ENCODE results near the gene RPL22L1.

RPL22L1 gene

DNA sequence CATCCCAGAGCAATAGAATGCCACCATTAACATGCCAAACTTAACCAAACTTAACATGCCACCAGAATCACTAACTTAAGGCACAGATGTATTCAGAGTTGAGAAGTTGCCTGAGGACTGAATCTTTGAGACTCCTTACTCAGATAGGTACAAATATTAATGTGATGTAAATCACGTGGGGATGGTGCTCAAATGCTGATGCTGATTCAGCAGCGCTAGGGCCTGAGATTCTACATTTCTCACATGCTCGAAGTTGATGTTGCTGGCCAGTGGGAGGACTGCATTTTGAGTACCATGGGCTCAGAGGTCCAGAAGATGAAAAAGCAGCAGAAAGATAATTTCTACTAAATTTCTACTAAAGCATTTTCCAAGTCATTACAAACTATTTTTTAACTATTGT is 54.1 kb downstream of the RPL22L1 start:
- Mint-ChIP-seq H3K4me1 (peaks cover 50% of the 10 kb centered on the region), H3K27ac (peak overlapping the region; percentile 65 to 86 (median 70)), H3K27me3 (ENCODE audit: low read depth) (peaks cover 5% of the 10 kb centered on the region), H3K4me3 (no peak overlapping the region), H3K9me3 (no peaks in the 10 kb centered on the region), H3K36me3 (ENCODE audit: low read depth) (no peaks in the 10 kb centered on the region)
- TF ChIP-seq, protein P1, sequence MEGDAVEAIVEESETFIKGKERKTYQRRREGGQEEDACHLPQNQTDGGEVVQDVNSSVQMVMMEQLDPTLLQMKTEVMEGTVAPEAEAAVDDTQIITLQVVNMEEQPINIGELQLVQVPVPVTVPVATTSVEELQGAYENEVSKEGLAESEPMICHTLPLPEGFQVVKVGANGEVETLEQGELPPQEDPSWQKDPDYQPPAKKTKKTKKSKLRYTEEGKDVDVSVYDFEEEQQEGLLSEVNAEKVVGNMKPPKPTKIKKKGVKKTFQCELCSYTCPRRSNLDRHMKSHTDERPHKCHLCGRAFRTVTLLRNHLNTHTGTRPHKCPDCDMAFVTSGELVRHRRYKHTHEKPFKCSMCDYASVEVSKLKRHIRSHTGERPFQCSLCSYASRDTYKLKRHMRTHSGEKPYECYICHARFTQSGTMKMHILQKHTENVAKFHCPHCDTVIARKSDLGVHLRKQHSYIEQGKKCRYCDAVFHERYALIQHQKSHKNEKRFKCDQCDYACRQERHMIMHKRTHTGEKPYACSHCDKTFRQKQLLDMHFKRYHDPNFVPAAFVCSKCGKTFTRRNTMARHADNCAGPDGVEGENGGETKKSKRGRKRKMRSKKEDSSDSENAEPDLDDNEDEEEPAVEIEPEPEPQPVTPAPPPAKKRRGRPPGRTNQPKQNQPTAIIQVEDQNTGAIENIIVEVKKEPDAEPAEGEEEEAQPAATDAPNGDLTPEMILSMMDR (IDR thresholded peaks at IDR 0.05; ENCODE audit: unreplicated experiment in 3 of 3): no peak

DNA sequence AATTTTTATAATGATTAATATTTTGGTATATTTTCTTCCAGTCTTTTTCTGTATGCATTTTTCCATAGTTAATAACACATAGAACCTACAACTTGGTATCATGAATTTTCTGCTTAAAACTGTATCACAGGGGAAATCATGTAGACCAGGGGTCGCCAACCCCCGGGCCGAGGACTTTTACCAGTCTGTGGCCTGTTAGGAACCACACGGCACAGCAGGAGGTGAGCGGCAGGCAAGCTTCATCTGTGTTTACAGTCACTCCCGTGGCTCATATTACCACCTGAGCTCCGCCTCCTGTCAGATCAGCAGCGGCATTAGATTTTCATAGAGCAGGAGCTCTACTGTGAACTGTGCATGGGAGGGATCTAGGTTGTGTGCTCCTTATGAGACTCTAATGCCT is 54.7 kb downstream of the RPL22L1 start:
- TF ChIP-seq, protein P1 (IDR thresholded peaks at IDR 0.05; ENCODE audit: unreplicated experiment in 3 of 3): no peak
- H3K4me1 Mint-ChIP-seq: peaks cover 50% of the 10 kb centered on the region
- H3K27ac Mint-ChIP-seq: peak overlapping the region; percentile 65 to 86 (median 70)
- H3K9me3 Mint-ChIP-seq: no peaks in the 10 kb centered on the region
- no peaks in the 10 kb centered on the region for H3K36me3 Mint-ChIP-seq (ENCODE audit: low read depth)
- peaks cover under 1% of the 10 kb centered on the region for H3K27me3 Mint-ChIP-seq (ENCODE audit: low read depth)
- H3K4me3 Mint-ChIP-seq: peak overlapping the region; percentile 20 to 41 (median 32)
